Measurements from ENCODE around the gene RWDD1.

The RWDD1 gene

GRCh38 chr6:116570856-116571682 lies at the start of gene RWDD1:
TSS of gene RWDD1 (plus strand) at chr6:116571504. CDS start at chr6:116571583, 79 bp downstream.
- DNase-seq = peak; percentile 99

GRCh38 chr6:116522896-116523295 lies 48.4 kb upstream of the RWDD1 start:
- DNase-seq = no peak

- no peak for DNase-seq
Measured at GRCh38 chr6:116524236-116524635, 47.1 kb upstream of the RWDD1 start.

GRCh38 chr6:116528133-116528532 lies 43.2 kb upstream of the RWDD1 start:
- no peak for DNase-seq

GRCh38 chr6:116528780-116529179 lies 42.5 kb upstream of the RWDD1 start:
- DNase-seq = no peak

- DNase-seq = no peak
Measured at GRCh38 chr6:116529466-116530290, 41.6 kb upstream of the RWDD1 start.

- DNase-seq = no peak
Measured at GRCh38 chr6:116530436-116530835, 40.9 kb upstream of the RWDD1 start.

GRCh38 chr6:116531675-116532570 lies 39.4 kb upstream of the RWDD1 start:
- peak; percentile 88 for DNase-seq

- no peak for DNase-seq
Measured at GRCh38 chr6:116533233-116533957, 37.9 kb upstream of the RWDD1 start.

- no peak for DNase-seq
Measured at GRCh38 chr6:116535109-116535508, 36.2 kb upstream of the RWDD1 start.

- DNase-seq = peak; percentile 87
Measured at GRCh38 chr6:116536216-116536621, 35.1 kb upstream of the RWDD1 start.

- DNase-seq = no peak
Measured at GRCh38 chr6:116542426-116542825, 28.9 kb upstream of the RWDD1 start.

GRCh38 chr6:116543149-116543548 lies 28.2 kb upstream of the RWDD1 start:
- DNase-seq = no peak

- no peak for DNase-seq
Measured at GRCh38 chr6:116545651-116546050, 25.7 kb upstream of the RWDD1 start, which contains the start of gene TRAPPC3L. TSS of gene TRAPPC3L (minus strand) at chr6:116545684. CDS start at chr6:116545514, 170 bp downstream.

- DNase-seq = no peak
Measured at GRCh38 chr6:116547358-116547757, 23.9 kb upstream of the RWDD1 start.

GRCh38 chr6:116550796-116551195 lies 20.5 kb upstream of the RWDD1 start:
- DNase-seq = no peak

GRCh38 chr6:116553451-116553850 lies 17.9 kb upstream of the RWDD1 start, which contains the start of gene CALHM4:
TSS of gene CALHM4 (plus strand) at chr6:116553751. CDS start at chr6:116553794, 43 bp downstream.
- DNase-seq = no peak

- DNase-seq = no peak
Measured at GRCh38 chr6:116556065-116556464, 15.2 kb upstream of the RWDD1 start.

GRCh38 chr6:116556814-116557415 lies 14.4 kb upstream of the RWDD1 start:
- no peak for DNase-seq

GRCh38 chr6:116557893-116558292 lies 13.4 kb upstream of the RWDD1 start:
- DNase-seq = no peak

GRCh38 chr6:116560130-116560529 lies 11.2 kb upstream of the RWDD1 start:
- no peak for DNase-seq
